ENCODE data around the gene C10orf90.

- no peak for TF ChIP-seq REST (IDR thresholded peaks at IDR 0.05; ENCODE audit: low read depth)
- TF ChIP-seq TAF1 (IDR thresholded peaks at IDR 0.05; ENCODE audit: low read depth), result no peak
- TF ChIP-seq RAD21 (IDR thresholded peaks at IDR 0.05; ENCODE audit: low read depth), result no peak
- no peak for TF ChIP-seq CEBPB (IDR thresholded peaks at IDR 0.05)
- TF ChIP-seq TEAD4 (IDR thresholded peaks at IDR 0.05), result no peak
Observed at GRCh38 chr10:126561294-126561920, 109.1 kb downstream of the C10orf90 start.

All from Ishikawa (cell line).